ENCODE results near the gene UBL4B.

UBL4B gene

GRCh38 chr1:110158261-110158660 is 46.0 kb downstream of the UBL4B start:
- H3K27ac ChIP-seq, result no peak overlapping the region
- no peak for TF ChIP-seq CTCF (conservative IDR thresholded peaks at IDR 0.05)

- no peak overlapping the region for H3K27ac ChIP-seq
- TF ChIP-seq CTCF (conservative IDR thresholded peaks at IDR 0.05), result no peak
These were observed 46.9 kb downstream of the UBL4B start for GRCh38 chr1:110159168-110159567.

- H3K27ac ChIP-seq, result no peak overlapping the region
- TF ChIP-seq CTCF (conservative IDR thresholded peaks at IDR 0.05), result no peak
These were observed 48.4 kb downstream of the UBL4B start for GRCh38 chr1:110160538-110161100.

GRCh38 chr1:110161165-110161564 is 48.9 kb downstream of the UBL4B start:
- no peak for TF ChIP-seq CTCF (conservative IDR thresholded peaks at IDR 0.05)
- H3K27ac ChIP-seq, result no peak overlapping the region

GRCh38 chr1:110161849-110162248 is 49.6 kb downstream of the UBL4B start:
- no peak for TF ChIP-seq CTCF (conservative IDR thresholded peaks at IDR 0.05)

More at GRCh38 chr1:110161849-110162248, 49.6 kb downstream of the UBL4B start:
- no peak overlapping the region for H3K27ac ChIP-seq
